ENCODE measurements around the gene CCDC110. TPM values are rescaled to one million over a fixed set of nuclear protein-coding genes. Genes with fewer than 3 reads are reported as not detected.

Gene CCDC110
- 0.05 TPM in 1 of 5 replicates, not detected in the others for total RNA-seq (2022; extraction: Qiagen RNA extraction)

DNA sequence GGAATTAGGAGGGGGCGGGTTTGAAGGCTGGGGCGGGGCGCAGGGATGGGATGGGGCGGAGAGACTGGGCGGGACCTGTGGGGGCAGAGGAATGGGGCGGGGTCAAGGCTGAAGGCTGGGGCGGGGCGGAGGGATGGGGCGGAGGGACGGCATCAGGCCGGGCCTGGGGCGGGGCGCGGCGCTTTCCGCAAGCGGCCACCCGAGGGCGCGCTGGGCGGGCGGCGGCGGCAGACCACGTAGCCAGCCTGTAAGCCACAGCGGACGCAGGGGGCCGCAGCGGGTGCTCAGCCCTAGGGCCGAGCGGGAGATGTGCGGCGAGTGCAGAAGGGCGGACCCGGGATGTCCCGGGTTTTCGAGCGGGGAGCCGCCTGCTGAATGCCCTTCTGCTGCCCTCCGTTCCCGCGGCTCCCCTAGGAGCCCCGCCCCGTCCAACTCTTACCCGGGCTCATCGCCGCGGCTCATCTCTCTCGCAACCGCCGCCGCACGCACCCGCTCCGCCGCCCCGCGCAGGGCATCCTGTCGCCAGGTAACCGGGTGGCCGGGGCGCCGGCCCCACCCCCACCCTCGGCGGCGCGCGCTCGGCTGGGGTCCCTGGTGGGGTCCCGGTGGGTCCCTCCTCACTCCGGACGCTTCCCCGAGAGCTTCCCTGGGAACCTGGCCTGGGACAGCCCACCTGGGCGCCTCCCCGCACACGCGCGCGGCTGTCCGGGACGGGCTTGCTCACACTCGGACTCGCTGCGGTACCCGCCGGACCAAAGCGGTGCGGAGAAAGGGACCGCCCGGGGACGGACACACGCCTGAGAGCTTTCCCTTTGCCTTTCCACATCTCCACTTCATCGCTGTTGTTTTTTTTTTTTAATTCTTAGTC, at the start of gene CCDC110:
CCDC110 (minus strand) TSS at position 499 of the 868 bp plus-strand sequence; CDS start at position 449, 50 bp downstream.

DNA sequence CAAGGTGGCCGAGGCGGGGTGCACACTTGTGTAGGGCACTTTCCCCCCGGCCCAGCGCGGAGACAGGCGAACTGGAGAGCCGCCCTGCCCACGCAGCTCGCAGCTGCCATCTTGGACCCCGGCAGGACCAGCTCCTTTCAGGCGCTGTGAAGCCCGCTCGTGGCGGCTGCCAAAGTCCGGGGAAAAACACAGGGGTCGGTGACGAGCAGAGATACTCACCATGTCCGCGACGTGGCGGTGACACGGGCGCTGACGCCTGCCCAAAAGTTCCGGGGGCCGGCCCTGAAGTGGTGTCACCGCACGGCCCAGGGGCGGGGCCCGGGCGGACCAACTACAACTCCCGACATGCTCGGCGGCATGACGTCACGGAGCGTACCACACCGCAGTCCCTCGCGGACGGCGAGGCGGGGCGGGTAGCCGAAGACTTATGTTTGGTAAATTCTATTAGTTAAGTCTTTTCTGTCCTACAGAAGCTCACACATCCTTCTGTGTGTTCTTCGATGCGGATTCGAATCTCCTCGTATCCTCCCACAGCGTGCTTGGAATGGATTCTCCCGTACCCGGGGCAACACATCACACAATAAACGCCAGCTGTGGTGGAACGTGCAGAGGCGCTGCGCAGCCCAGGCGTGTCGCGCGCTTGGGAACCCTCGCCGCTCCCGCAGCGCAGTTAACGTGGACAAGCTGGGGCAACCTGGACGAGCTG, 45.7 kb downstream of the CCDC110 start, which contains the start of gene UFSP2:
UFSP2 (minus strand) TSS at position 318 of the 706 bp plus-strand sequence; CDS start at position 222, 96 bp downstream.

DNA sequence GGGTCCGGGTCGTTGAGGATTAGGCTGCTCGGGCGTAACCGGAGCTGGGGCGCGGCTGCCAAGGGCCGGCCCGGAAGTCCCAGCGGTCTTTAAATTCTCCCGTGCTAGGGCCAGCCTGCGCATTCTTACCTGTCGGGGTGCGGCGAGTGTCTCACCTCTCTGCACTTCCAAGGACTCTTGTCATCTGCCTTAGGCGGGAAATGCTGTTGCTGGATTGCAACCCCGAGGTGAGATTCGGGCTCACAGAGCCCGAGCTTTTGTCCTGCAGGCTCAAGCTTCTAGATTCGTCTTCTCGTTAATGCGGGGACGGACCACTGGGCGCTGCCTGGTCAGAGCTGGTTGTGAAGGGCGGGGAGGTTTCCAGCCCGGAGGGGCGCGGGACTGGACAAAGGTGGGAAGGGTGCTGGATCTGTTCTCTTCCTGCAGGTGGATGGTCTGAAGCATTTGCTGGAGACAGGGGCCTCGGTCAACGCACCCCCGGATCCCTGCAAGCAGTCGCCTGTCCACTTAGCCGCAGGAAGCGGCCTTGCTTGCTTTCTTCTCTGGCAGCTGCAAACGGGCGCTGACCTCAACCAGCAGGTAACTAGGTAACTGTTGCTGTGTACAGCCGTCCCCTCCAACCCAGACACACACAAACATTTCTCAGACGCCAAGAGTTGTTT, 74.7 kb downstream of the CCDC110 start, which contains the start of gene ANKRD37:
ANKRD37 (plus strand) TSS at position 118 of the 662 bp plus-strand sequence; CDS start at position 201, 83 bp downstream.

DNA sequence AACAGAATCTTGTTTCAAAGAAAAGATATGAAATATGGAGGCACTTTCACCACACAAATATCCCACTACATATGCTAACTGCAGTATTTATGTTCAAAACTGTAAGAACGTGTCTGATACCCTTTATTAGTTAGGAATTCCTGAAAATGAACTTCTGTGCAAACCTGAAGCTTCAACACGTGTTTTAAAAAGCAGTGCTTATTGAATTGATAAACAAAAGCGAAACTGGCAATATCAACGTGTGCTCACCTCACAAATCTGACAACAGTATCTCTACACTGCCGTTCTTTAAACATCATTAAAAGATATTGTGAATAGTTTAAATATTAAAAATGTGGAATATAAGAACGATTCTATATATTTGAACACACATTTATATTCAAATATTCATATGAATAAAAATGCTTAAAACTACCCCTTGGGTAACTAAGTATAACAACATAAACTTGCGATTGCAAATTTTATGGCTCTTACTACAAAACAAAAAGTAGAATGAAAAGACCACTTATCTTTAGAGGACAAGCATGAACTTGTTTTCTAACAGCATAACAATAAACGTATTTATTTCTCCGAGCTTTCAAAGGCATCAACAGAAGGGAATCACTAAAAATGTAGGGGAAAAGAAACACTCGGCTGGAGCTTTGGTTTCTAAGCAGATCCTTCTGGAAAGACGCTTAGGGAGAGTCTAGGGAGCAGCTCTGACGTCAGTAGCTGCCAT, 76.1 kb downstream of the CCDC110 start, which contains the start of gene LRP2BP:
LRP2BP (minus strand) TSS at position 687 of the 718 bp plus-strand sequence. CDS start 17,738 bp downstream, outside the sequence.

Other genes with a start within 250 kb of the CCDC110 start
- 0.07 to 0.27 TPM (median 0.12 TPM) in 5 replicates for gene LRP2BP, start 75.8 kb downstream of the CCDC110 start, total RNA-seq (2022; extraction: Qiagen RNA extraction)
- gene ANKRD37, start 74.9 kb downstream of the CCDC110 start, total RNA-seq (2022; extraction: Qiagen RNA extraction) = 1.7 to 3.4 TPM (median 2.7 TPM) in 5 replicates
- 12.7 to 16.4 TPM (median 14.6 TPM) in 5 replicates for gene UFSP2, start 45.8 kb downstream of the CCDC110 start, total RNA-seq (2022; extraction: Qiagen RNA extraction)
- 0.08 to 0.27 TPM (median 0.14 TPM) in 5 replicates for gene PDLIM3, start 63.8 kb upstream of the CCDC110 start, total RNA-seq (2022; extraction: Qiagen RNA extraction)

All from A549 treated with dexamethasone at 1 μM for 4 hours (cell line).